Smooth muscle cell of the brain vasculature (primary cell): Measurements from ENCODE around the gene TMEM154.
"Not testable (repeated sequence)": the region's sequence is repeated elsewhere in the genome, so short reads cannot be mapped to it uniquely, and the experiment has no call there.

Experiments
- DNase-seq: peaks from one replicate; pipeline ENCODE4 v3.0.0-alpha.2; 2012; ENCODE audit warnings: low read depth, low spot score

The TMEM154 gene

DNA sequence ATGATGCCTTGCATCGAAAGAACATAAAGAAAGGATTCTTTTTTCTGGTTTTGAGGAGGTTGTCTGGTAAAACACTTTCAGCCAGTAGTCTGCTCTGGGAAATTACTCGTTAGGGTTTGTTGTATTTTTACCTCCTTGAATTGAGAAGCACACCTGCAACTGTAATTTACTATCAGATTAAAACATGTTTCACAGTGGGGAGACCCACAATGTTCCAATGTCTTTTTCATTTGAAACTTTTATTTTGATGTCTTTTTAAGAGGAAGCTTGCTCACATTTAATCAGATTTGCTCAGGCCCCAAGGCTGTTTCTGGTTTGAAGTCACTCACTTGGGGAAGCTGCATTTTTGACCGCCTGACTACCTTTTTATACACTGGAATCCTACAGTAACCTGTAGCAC, 12.0 kb downstream of the TMEM154 start:
- DNase-seq: no peak

GRCh38 chr4:152666946-152667345, 12.9 kb downstream of the TMEM154 start:
- no peak for DNase-seq

- no peak for DNase-seq
Measured at GRCh38 chr4:152665691-152666395, 14.0 kb downstream of the TMEM154 start.

- DNase-seq: not testable (repeated sequence)
Measured at GRCh38 chr4:152664067-152664378, 15.8 kb downstream of the TMEM154 start.

- DNase-seq: no peak
Measured at GRCh38 chr4:152663203-152664066, 16.4 kb downstream of the TMEM154 start.

DNA sequence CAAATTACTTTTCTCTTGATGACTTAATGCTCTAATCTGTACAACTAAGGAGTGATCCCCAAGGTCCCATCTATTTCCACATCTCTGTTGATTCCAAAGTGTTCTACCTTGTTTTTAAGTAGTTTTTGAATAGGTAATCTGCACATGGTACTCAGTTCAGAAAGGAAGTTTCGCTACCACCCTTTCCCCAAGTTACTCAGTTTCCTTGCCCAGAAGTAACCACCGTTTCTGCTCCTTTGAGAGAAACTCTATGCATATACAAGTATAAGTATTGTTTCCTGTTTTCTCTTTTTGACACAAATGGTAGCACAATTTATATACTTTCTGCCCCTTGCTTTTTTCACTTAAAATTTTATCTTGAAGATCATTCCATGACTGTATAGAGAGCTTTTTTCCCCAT, 18.1 kb downstream of the TMEM154 start:
- no peak for DNase-seq

- no peak for DNase-seq
Measured at GRCh38 chr4:152660526-152660925, 19.3 kb downstream of the TMEM154 start.

DNA sequence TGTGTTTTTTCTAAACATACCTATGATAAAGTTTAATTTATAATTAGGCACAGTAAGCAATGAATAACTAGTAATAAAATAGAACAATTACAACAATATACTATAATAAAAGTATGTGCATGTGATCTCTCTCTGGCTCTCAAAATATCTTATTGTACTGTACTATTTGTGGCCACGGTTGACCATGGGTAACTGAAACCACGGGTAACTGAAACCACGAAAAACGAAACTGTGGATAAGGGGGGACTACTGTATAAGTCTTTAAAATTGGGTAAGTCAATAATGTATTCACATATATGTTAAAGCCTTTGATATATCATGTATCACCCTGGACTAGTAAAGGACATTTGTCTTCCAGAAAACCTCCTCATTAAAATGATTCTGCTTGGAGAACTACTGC, 20.0 kb downstream of the TMEM154 start:
- DNase-seq: no peak

DNA sequence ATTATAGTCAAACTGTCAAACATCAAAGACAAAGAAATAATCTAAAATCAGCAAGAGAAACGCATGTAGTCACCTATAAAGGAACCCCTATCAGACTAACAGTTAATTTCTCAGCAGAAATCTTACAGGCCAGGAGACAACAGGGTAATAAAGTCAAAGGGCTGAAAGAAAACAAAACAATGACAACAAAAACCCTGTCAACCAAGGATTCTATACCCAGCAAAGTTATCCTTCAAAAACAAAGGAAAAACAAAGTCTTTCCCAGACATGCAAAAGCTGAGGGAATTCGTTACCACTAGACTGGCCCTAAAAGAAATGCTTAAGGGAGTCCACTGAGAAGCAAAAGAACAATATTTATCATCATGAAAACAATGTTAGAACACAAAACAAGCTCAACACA, 22.1 kb downstream of the TMEM154 start:
- DNase-seq: no peak

GRCh38 chr4:152655272-152656129, 24.3 kb downstream of the TMEM154 start:
- no peak for DNase-seq

- no peak for DNase-seq
Measured at GRCh38 chr4:152652102-152652501, 27.7 kb downstream of the TMEM154 start.

GRCh38 chr4:152651473-152652060, 28.2 kb downstream of the TMEM154 start:
- no peak for DNase-seq

DNA sequence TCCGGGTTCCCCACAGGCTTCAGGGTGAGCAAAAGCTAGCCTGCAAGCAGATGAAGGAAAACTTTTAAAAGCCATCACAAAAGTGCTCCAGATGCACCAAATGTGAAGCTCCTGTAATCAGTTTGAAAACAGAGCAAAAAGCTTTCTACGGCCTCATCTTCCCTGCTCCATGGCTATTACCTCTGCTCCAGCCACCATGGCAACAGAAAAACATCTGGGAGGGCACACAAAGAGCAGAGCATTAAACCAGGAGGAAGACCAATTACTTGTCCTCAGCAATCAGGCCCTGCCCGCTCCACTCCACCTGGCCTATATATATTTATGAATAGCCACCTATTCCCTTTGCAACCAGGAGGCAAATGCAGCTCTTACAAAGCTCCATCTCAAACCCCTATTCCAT, 33.6 kb downstream of the TMEM154 start:
- DNase-seq: no peak

DNA sequence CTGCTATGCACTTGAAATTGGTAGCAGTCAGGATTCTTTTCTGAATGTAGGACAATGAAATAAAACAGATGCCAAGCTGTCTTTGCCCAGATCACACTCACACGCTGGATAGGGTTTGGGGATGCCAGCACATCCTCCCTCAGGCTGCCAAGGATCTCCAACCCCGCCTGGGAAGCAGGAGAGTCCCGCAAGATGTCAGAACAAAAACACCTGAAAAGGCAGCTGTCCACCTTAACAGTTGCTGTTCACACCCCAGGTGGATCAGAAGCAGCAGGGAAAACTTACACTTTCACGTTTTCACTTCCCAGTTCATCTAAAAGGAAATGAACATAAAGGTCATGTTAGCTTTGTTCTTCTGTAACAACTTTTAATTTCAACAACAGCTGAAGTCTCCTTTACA, 35.7 kb downstream of the TMEM154 start:
- DNase-seq: no peak

DNA sequence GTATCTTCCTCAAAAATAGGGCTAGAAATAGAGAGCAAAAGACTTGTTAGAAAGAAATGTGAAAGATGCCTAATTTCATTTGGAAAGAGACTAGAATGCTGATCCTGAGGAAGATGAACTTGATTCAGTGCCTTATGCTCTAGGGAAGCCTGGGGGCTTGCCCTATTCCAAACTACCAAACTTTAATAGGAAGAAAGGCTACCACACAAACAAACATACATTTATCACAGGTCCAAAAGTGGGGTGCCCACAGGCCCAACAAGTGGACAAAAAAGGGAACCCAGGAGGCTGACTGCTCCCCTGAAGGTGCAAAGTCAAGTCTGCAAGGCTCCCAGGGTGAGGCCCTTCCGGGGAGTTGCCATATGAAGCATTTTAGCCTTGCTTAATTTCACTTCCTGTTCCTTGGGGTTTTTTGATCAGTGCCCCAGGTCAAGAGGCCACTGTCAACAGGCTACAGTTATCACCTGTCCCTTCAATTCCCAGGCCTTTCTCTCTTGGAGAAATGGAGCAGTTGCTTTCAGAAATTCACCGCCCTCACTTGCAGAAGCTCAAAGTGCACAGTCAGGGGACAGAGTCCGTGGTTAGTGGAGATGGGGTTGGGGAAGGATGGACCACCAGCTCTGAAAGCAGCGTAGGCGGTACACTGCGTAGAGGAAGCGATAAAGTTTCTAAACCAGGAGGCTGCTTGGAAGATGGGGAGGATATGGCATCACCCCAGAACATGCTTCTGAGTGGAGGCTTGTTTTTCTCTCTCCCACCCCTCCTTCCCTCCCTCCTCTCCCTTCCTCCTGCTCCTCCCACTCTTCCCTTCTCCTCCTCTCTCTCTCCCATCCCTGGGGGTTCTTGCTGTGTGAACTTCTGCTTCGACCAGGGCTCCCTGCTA, 36.4 kb downstream of the TMEM154 start:
- DNase-seq: no peak

DNA sequence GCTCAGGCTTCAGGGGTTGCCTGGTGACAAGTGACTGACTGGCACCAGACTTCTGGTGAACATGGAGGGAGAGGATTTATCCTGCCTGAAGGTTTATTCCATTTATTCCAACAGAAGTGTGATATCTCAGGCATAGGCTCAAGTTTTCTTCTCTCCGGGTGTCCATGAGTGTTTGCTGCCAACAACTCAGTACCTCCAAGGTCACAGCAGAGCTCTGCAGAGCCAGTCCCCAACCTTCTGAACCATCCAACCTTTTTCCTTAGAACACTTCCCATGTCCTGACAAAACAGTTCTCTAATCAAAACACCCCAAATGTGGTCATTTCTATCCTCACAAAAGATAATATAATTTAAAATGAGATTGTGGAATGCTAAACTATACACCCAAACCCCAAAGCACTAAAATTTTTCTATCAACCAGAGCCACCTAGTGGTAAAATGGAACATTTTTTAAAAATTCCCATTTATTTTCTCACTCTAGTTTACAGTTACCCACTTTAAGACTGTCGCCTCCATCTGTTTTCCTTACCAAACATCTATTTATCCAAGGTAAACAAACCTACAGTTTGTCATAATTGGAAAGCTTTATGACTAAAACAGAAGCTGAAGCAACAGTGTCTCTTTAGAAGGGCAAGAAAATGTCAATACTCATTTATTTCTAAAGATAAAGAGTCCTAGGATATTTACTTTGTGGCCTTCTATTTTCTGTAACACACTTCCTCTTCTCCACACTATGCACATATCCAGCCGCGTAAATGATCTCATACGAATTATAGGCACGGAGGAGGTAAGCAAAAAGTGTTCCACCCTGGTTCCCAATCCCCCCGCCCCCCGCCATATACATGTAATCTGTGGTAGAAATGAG, 39.5 kb downstream of the TMEM154 start:
- DNase-seq: peak; percentile 10

GRCh38 chr4:152635851-152636250, 43.9 kb downstream of the TMEM154 start:
- DNase-seq: no peak

- DNase-seq: no peak
Measured at GRCh38 chr4:152634110-152634760, 45.6 kb downstream of the TMEM154 start.

DNA sequence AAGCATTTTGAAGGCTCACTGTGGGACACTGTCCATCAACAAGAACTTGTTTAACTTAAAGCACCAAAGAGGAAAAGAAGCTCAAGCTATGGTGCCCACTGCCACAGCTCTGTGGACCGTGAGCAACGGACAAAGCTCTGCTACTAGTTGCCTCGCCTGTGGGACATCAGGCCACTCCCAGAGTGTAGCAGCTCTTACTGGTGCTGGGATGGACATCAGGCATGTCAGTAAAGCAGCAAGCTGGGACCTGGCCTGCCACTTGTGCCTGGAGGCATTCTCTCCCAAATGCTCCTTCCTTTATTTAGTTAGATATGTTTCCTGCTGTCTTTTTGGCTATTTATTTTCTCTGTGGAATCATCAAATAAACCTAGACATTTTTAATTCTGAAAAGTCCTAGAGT, 46.7 kb downstream of the TMEM154 start:
- DNase-seq: no peak
